ENCODE measurements around the gene LRMDA.

- TF ChIP-seq CTCF (IDR thresholded peaks at IDR 0.05) (no peak), POLR2A (IDR thresholded peaks at IDR 0.05) (no peak)
These were observed 977.2 kb downstream of the LRMDA start for GRCh38 chr10:76408646-76409045.
